GM18520 (cell line): ENCODE data around the gene DTNA.

Experiments
- ATAC-seq: cut with Tn5 transposase; IDR thresholded peaks from one replicate; pipeline ENCODE4 v1.9.1; 2021; ENCODE audit not compliant: unreplicated experiment

Gene DTNA

DNA sequence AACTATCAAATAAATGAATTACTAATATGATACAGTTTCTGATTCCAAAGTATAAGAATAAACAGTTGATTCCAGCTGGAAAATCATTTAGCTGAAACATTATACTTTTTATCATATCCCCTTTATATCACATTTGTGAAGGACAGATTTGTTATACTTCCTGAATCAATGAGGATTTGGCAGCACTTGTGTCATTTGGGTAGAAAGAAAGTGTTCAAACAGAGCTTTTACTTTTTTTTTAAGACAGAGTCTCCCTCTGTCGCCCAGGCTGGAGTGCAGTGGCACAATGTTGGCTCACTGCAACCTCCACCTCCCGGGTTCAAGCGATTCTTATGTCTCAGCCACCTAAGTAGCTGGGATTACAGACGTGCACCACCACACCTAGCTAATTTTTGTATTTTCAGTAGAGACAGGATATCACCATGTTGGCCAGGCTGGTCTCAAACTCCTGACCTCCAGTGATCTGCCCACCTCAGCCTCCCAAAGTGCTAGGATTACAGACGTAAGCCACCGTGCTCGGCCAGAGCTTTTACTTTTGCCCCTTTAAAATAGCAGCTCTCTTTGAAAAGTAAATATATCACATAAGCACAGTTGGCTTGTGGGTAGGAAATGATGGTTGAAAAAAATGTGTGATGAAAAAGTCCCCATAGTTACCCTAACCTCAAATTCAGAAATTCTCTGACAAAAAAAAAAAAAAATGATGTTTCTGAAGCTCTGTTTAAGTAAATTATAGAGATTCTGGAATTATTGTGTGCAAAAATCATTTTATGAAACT lies 95.2 kb downstream of the DTNA start:
- ATAC-seq: no peak

DNA sequence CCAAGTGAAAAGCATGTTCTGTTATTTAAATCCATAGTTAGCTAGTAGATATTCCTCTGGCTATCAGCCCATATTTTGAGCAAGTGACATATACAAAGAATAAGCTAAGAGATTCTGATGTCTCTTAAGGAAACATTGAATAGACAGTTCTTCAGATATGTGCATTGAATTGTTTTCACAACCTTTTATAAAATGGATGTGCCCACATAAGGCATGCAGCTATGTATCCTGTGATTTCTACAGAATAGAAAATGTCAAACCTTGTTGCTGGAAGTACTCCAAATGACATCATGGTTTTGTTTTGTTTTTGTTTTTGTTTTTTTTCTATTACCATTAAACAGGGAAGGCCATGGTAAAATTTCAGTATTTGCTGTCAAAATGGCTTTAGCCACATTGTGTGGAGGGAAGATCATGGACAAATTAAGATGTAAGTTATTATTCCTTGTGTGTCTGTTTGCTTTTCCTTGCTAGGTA lies 95.8 kb downstream of the DTNA start:
- ATAC-seq: no peak

DNA sequence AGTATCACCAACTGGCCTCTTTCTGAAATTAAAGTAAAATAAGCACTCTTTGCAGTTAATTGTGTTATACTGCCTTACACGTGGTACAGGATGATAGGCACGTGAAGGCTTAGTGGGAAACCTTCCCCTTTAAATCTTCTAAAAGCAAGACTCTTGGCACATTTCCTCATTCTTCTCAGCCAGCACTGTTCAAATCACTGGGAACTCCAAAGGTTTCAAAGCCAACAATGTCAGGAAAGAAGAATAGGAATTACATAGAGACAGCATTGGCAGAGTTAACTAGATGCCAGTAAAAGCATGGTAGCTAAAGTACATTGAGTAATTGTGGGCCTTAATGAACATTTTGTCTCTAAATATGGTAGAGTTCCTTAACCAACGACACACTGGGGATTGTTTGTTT lies 96.4 kb downstream of the DTNA start:
- ATAC-seq: no peak

DNA sequence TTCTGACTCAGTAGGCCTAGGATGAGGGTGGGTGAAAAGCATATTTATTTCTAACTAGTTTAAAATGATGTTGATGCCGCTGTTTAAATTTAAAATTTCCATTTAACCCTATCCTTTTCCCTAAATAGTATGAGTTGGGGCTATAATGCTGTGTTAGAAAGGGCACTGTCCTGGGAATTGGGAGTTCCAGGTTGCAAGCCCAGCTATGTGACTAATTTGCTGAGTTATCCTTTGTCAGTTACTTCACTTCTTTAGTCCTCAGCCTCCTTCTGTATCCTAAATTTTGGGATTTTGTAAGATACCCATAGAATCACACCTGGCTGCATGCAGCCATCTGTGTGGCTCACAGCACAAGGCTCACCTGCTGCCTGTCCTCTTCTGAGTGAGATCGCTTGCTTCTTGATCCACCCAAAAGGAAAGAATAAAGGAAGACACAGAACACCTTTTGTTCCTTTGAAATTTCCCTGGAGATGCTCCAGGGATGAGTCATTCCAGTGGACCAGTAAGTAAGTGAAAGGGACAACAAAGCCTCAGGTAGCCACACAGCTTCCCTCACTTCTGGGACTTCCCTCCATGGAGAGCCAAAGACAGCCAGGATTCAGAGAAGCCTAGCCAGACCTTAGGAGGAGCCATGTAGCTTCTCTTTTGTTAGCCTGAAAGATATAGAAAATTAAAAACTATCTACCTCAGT lies 97.2 kb downstream of the DTNA start:
- no peak for ATAC-seq

DNA sequence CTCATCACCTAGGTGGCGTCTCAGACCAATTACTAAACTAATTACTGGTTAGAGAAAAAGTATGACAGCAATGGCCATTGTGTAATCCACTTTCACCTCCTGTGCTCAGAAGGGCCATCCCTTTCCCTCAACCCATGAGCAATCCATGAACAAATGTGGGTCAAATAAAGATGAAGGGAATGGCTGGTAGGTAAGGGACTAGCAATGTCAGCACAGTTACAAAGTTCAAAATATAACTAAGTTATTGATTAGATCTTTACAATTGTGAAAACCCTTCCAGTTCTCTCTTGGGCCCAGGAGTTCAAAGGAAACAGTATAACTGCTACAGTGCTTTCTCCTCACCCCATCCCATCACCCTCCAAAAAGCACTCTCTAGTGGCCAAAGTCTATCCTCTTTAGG lies 98.3 kb downstream of the DTNA start:
- ATAC-seq: no peak

DNA sequence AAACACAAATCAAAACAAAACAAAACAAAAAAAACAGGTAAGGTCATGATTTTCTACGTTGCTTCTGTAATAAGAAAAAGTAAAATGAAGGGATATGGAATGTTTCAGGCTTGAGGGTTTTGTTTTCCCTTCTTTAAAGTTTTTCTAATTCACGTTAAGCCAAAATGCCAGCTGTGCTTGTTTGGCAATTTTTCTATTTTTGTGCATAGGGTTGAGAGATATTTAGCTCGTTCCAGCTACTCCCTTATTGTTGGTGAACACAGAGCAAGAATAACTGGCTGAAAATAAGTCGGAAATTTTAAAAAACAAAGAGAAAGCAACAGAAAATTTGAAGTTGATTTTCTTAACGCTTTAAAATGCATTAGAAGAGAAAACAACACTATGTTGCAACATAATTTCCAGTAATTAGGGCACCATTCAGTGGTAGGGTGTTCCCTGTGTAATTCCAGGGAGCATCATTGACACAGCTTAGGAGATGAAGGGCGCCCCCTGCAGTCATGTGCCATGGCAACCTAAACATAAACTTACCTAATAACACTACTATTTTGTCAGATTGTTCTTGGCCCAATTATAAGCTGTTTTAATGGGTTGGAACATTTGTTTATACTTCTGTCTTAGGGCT lies 99.5 kb downstream of the DTNA start:
- no peak for ATAC-seq

DNA sequence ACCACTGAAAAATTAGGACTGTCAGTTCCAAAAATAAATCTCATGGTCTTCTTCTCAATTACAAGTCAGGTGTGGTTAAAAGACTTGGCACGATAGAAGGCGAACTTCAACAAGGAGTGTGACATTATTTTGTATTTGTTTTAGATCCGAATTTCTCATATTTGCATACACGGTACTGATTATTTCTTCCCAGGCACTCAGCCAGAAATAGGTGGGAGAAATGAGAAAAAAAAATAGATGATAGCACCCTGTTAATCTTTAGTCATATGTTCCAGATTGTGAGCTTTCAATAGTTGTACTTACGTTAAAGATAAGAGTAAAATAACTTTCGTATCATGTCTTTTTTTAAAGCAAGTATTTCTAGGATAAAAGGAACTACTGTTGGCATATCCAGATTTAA lies 106.1 kb downstream of the DTNA start:
- ATAC-seq: no peak

DNA sequence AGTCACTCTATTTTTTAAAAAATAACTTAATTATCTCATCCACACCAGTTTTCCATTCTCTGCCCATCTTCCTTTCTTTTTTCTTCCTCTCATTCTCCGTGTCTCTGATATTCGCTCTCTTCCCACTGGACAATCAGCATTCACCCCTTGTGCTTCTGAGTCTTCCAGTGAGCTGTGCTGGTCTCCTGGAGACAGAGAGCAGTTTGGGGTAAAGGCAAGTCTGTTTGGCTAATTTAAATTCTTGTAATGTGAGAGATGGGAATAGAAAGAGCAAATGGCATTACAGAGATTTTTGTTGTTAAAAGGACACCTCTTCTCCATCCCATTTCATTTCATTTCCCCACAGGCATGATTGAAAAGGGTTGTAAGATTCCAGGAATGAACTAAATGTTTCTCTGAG lies 107.5 kb downstream of the DTNA start:
- ATAC-seq: no peak

DNA sequence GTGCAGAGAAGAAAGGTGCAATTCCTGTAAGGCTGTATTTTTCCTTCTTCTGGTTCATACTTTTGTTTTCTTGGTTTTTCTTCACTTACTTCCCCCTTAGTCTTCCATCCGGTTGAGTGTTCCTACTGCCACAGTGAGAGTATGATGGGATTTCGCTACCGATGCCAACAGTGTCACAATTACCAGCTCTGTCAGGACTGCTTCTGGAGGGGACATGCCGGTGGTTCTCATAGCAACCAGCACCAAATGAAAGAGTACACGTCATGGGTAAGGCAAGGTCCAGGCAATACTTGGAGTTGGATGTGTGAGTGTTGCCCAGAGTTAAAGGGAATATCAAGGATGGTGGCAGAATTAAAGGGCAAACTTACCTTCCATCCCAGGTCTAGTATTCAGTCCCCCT lies 108.0 kb downstream of the DTNA start:
- no peak for ATAC-seq

DNA sequence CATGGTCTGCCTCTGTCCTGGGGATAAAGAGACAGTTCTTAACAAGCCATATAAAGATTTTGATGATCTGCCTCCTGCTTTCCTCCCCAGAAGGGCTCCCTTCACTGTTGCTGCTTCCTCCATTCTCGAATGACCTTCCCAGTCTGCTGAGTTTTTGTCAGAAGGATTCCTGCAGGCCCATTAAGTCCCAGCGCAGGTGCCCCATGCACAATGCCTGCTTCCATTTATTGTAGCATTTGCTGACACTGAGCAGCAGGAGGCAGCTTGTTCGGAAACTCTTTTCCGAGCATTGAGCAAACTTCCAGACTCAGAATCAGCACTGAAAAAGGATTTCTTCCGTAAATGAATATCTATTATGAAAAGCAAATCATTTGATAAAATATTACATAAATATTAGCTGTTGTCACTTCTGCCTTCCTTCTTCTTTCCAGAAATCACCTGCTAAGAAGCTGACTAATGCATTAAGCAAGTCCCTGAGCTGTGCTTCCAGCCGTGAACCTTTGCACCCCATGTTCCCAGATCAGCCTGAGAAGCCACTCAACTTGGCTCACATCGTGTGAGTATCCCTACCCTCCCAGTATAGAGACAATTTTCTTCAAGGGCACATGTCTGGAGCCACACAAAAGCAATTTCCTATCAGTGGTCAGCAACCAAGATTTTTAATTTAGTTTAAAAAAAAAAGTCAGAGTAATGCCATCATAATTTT lies 110.4 kb downstream of the DTNA start:
- ATAC-seq: no peak

DNA sequence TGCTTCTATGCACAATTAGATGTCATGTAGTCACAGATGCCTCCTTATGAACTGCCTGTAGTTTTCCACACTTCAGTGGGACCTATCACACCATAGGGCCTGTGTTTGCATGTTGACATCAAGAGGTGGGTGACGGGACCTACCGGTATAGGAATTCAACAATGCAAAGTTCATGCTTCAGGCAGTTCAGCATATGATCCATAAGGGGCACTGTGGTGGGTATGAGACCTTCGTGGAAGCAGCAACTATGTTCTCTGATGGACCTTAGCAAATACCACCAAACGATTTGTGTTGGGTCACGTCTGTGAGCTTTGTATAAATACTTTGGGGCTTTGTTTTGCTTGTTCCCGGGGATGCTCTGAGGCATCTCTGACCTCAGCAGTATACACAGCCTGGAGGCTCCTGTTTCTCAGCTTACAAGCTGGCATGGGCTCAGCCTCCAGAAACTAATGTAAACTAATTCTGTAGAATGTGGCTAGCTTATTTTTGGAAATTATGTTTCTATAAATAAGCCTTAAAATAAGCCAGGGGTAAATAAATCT lies 111.6 kb downstream of the DTNA start:
- ATAC-seq: no peak

DNA sequence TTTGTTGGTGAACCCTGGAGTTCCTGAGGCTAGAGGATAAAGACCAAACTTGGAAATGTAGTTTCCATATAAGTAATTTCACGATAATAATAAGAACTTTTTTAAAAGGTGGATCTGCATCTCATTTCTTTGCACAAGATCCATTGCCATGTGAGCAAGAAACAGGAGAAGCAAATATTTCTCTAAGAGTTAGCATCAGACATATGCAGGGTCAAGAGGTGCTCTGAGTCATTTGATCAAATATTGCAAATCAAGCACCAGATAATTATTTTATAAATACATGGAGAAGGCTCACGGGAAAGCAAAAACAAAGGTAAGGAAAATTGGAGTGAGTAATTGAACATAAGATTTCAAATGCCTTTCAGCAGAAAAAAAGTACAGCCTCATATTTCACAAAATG lies 118.0 kb downstream of the DTNA start:
- ATAC-seq: no peak

DNA sequence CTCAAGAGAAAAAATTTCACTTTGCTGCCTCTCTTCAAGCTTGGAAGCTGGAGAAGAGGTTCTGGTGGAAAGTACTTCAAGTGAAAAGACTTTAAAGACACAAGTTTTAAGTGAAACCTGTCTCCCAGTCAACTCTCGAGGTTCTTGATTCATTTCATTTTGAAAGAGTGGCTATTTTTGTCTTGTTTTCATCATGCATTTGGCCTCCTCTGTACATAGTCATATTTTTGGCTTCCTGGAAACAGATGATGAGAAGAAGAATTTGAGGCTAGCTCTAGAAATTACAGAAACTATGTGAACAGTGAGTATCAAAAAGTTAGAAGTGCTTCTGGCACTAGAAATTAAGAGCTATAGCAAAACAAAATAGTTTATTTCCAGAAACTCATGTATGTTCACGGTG lies 124.8 kb downstream of the DTNA start:
- ATAC-seq: no peak

DNA sequence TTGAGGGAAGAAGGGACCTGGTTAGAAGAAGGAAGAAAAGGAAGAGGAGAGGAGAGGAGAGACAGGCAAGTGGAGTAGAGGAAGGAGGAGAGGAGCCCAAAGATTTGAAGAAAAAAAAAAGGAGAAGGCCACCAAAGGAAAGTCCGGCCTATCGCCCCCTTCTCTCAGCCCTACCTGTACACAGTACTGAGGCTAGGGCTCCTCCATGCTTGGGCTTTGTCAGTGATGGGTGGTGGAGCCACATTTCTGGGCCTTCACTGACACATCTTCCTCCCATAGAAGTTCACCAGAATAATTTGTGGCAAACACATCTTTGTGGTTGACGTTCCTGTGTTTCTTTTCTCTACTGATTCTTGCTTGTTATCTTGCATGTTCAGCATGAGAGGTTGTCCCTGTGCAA lies 125.4 kb downstream of the DTNA start:
- no peak for ATAC-seq

DNA sequence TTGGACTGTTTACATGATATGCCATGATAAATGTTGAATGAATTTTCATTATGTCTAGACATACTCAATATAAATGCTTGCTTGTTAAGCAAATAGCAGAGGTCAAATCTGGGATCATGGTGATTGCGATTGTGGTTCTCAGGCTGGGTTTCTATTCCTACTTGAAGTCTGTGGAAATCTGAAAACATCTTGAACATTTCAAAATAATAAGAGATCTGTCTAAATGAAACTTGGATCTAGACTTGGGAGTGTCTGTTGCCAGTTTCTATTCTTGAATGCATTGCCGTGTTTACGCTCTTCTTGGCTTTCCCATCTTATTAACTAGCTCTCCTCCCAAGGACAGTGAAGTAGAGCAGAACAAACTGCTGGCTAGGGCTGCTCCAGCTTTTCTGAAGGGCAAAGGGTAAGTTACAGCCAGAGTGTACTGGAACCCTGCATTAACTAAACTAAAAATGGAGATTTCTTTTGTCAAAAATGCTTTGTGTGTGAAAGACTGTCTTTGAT lies 127.7 kb downstream of the DTNA start:
- ATAC-seq: no peak

DNA sequence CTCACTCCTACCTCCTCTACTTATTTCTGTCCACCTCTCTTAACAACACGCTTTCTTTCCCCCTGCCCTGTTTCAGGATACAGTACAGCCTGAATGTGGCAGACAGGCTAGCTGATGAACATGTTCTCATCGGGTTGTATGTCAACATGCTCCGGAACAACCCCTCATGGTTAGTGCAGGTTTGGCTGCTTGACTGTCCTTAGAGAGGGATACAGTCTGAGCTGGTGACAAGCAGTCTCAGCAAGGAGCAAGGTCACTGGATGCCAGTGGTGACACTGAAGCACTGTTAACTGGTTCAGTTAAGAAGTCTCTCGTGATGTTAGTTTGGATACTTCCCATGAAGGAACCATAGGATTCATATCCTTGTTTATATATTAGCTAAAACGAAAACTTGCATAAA lies 128.6 kb downstream of the DTNA start:
- ATAC-seq: no peak

DNA sequence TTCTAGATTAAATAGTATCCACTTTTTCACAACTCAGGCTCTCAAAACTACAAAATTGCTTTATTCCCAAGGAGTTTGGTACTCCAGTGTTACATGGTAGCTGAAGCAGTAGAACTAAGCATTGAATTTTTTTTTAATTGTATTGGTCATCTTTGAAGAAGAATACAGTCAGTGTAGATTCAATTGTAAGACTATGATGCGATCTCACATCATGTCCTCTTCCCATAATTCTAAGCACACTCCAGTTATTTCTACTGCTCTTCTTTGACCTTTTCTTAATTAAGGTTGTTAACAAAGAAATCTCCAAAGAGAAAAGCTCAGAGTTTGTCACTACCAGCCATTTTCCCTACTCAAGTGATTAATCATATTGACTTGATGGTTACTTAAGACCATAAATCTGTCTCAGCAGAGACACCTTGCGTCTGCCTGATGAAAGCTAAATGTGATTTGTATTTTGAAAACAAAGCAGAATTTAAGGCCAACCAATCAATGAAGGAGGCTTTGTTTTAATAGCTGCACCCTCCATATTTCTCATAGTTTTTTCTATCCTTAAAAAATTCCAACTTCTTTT lies 130.2 kb downstream of the DTNA start:
- no peak for ATAC-seq

DNA sequence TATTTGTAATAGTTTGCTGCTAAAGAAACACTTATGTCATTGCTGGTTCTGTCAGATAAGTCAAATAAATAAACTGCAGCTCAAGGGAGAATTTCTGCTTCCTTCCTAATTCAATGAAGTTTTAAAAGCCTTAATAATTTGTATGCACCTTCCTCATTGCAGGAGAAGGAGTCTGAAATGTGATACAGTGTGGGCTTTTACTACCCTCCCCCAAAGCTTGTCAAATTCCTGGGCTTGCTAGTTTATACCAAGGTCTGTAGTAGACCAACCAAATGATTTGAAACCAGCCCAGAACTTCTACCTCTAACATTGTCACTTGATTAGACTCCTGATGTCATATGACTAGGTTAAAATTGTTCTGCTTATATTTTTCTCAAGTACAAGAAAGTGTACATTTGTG lies 131.8 kb downstream of the DTNA start:
- ATAC-seq: no peak

DNA sequence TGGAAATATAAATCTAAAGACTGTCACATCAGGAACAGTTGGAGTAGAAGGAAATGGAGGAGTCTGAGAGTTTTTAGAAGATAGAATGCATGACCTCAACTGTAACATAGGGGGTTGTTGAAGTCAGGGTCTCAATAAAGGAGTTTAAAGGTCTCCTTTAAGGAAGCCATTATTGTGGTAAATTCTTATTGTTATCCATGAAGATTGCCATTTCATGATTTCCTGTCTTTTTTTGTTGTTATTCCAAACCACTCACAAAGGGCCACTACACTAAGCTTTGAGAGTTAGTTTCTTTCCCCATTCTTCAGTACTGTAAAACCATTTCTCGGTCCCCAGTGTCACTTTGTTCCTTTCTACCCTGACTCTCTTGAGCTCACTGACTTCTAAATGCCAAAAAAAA lies 134.0 kb downstream of the DTNA start:
- no peak for ATAC-seq

DNA sequence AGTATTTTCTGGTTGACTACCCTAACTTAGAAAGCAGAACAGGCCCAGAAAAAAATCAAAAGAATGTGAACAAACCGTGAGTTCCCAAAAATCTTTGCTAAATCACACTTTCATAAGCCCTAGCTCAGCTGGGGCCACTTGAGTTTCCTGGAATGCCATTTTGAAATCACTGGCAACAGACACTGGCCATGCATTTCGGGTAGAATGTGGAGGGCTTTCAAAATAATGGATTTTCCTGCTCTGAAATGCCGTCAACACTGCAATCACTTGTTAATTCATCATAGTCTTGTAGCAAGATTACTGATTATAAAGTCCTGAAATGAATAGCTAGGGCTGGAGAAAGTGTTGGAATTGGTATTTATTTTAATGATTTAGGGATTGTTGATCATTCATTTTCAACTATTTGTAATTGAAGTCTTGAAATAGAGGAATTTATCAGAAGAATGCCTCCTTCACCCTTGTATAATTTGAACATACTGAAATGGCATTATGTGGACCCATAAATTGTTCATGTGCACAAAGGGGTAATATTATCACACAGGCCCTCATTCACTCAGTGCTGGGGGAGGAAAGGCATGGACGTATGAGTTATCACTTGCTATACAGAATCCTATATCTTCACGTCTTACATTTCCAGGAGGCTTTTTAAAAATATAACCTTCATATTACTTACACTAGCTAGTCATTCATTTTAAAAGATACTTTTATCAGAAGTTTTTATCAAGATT lies 134.8 kb downstream of the DTNA start:
- no peak for ATAC-seq
